Occipital lobe (tissue), 2 donors: ENCODE measurements around the gene TRIM29. TPM values are rescaled to one million over a fixed set of nuclear protein-coding genes. Genes with fewer than 3 reads are reported as not detected.
A peak's percentile ranks its signal among the peaks of the same experiment; 100 is the strongest.

Experiments used
- DNase-seq: peaks from one replicate; lab custom pipeline; 2025; lab: John Stamatoyannopoulos, UW
- total RNA-seq: library from RNA; depleted of rRNA; stranded (reverse); fragments of >200 nt; gene quantifications from one replicate; pipeline ENCODE4 v1.2.3, GENCODE V29; 2014

Gene TRIM29
- total RNA-seq, 1 donor from 2014 or later = 0.47 TPM

DNA sequence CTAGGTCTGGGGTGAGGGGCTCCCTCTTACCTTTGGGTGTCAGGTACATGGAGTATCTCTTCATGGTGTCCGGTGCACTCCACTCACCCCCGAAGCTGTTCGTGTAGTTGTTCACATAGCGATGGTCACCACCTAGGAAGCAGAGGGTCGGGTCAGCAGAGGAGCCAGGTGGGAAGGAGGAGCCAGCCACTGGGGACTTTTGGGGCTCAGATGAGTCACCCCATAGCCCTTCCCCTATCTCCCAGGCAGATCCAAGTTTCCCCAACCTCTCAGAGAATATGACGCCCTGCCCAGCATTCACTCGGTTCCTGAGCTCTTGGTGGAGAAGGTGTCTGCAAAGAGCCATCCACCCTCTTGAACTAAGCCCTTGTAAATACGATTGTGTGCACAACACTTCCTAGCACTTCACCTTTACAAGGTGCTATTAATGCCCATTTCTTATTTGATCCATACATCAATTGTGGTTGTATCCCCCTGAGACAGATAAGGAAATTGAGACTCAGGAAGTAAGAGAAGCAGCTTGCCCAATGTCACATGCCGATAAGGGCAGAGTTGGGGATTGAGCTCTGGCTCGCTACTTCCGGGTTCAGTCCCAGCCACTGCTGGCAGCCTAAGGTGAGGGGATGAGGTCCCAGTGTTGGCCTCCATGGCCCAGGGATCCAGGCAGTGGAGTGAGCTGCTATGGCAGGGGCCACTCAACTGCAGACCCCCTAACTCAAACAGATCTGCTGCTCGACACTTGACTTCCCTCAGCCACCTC, 14.8 kb downstream of the TRIM29 start:
- no peak for DNase-seq

DNA sequence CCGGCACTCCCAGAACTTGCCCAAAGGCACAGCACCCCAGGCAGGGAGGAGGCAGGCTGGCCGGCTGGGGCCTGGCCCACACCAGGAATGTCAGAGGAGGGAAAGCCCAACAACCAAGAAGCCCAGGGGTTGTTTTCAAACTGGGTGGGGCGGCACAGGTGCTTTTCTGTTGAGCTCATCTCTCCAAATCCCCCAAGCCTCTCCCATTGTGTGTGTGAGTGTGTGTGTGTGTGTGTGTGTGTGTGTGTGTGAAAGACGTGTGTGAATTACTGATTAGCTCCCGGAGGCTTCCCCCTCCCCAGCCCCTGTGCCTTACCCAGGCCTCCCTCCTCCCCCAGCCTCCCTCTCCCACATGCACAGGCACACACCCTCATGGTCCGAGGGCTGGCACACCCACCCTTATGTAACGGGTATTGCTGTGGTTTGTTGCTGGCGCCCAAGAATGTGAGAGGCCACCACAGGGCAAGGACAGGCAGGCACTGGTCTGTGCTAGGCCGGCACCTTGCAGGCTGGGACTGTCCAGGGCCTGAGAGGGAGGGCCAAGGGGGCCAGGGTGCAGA, 15.9 kb downstream of the TRIM29 start:
- DNase-seq = no peak

DNA sequence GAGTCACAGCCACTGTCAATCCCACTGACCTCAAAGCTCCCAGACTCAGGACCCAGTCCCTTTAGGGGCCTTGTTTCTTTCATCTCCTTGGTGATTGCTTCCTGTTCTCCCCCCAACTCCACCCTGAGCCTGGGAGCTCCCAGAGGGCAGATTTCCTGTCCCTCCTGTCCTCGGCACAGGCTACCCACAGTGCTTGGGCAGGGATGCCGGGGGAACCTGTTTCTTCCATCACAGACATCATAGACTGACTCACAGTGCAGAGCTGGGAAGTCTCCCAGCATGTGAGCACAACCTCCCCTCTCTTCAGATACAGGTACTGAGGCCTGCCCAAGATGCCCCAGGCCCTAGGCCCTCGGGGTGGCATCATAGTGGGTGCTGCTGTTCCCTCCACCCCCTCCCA, 16.6 kb downstream of the TRIM29 start:
- DNase-seq = no peak

DNA sequence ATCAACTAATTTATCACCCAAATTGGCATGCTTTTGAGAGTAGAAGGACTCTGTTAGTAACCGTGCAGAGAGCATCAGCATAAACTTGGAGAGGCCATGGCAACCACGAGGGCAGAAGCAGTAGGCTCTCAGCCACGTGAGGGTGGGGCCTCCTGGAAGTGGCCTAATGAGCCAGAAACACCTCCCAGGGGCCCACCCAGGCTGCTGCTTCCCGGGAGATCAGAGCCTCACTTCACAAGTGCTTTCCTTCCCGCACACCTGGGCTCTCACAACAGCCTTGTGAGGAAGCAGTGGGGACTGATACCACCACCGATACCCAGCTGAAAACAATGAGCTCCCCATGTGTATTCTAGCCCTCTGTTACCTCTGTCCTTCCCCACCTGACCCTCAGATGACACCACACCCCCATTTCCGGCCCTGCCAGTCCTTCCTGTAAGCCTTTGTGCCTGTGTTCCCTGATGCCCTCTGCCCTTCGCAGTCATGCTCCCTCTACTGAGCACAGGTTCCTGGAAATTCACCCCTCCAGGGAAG, 17.0 kb downstream of the TRIM29 start:
- no peak for DNase-seq

DNA sequence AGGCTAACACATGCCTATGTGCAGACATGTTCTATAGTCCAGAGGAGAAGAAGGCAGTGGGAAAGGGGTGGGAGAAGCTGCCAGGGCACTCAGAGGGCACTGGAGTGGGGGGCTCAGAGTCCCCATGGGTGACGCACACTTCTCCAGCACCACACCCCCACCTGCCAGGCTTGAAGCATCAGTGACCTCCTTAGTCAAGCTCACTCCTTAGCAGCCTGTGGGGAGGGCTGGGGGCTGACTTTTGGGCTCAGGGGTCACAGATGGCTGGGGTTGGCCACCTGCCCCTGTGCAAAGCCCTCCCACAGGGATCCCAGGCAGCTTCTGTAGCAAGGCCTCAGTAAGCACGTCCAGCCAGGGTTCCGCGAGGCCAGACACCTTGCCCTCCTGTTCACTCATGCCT, 18.8 kb downstream of the TRIM29 start:
- DNase-seq = no peak

DNA sequence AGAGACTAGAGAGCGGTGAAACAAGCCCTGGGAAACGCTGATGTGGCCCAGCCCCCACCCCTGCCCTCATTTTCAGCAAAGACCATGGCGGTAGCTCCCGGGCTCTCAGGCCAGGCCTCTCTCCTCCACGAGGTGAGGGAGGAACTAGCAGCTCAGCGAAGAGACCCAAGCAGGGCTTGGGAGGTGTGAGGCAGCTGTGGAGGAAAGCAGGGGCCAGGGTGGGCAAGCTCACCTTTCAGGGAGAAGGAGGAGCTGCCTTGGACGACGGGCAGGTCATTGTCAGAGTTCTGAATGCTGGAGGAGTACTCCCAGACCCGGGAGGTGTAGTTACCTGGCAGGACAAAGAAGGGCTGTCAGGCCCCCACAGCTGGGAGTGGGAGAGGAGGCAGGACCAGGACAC, 19.9 kb downstream of the TRIM29 start:
- no peak for DNase-seq

DNA sequence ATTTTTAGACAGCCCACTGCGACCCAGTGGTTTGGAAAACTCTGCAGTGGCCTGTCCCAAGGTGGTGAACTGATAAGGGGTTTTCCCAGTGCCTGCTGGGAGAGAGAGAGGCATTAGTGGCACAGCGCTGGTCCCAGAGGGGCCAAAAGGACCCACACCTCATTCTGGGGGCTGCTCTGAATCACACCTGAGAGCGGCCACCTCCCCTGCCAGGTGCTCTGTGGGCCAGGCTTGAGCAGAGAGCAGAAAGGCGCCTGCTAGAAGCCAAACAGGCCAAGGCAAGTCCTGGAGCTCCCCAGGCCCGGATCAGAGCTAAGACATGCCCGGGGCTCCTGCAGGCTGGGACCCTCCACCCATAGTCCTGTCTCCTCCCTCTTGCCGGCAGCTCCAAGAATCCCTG, 20.9 kb downstream of the TRIM29 start:
- DNase-seq = no peak

DNA sequence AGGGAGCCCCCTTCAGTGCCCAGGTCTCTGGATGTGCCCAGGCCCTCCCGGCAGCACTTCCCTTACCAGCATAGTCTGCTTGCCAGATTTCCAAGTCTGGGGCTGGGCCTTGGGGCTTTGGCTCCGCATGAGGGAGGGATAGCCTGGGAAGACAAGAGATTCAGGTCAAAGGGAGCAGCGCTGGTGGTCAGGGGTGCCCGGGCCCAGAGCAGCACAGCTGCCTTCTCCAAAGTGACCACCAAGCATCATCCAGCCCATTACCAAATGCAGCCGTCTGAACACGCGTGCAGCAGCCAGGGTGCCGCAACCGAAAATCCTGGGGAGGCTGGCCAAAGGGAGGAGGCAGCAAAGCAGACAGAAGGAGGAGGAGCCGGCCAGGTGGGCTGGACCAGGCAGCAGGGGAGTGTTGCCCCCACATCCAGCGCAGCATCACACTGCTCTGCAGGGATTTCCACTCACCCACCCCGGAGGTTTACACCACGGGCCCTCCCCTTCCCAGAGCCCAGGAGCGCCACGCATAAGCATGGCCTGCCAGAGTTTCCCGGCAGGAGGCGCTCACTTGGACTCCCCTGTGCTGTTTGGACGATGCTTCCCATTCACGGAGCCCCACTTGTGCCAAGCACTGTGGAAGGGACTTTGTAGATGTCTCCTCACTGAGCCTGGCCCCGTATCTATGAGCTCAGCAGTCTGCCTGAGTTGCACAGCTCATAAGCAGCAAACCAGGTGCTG, 22.5 kb downstream of the TRIM29 start:
- no peak for DNase-seq

DNA sequence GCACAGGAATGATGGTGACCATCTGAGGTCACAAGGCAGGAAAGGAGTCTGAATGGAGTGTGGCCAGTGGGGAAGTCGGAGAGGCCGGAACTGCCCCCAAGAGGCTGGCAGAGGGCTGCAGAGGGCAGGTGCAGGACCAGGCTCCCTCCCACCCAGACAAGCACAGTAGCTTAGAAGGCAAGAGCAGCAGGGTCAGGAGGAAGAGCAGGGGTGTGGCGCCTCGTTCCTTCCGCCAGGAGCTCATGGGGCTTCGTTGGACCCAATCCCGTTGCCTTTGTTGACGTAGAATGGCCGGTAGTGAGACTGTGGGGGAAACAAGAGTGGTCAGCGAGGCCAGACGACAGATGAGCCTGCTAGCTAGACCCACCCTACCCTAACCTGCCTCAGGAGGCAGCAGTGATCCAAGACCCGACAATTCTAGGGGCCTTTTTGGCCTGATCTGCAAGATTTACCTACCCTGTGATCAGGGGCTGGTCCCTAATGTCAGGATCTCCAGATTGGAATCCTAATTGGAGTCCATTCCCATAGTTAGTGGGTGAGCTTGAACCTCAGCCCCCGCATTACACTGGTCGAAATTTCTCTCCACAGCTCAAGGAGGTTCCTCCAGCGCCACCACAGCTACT, 25.6 kb downstream of the TRIM29 start:
- DNase-seq = no peak

DNA sequence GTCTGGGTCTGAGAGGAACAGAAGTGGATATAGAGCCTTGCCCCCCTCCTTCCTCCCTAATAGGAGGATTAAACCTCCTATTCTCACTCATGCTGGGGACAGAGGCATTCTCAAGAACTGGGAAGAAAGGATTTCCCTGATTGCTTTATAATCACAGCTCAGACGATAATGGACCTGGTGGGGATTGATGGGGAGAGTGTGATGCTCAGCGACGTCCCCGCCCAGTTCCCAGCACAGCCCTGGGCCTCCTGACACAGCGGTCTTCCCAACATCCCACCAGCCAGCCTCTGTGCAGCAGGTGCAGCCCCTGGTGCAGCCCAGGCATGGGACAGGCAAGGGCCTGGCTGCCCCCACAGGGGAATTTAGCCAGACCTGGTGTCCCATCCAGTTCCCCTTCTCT, 28.4 kb downstream of the TRIM29 start:
- DNase-seq = no peak

DNA sequence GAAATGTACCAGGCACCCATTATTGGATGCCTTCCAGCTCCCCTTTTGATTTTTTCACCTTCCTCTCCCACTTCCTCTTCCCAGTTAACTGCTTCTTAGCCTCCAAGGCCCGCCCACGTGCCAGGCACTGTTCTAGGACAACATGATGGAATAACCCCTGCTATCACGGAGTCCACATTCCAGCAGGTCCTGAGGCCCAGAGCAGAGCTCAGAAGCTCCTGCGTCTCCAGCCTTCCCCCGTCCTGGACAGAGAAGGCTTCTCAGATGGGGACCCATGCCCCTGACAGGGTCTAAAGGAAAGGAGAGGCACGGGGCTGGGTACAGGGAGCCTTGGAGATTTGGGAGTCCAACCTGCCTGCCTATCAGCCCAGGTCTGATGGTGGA, 29.1 kb downstream of the TRIM29 start:
- DNase-seq = no peak

DNA sequence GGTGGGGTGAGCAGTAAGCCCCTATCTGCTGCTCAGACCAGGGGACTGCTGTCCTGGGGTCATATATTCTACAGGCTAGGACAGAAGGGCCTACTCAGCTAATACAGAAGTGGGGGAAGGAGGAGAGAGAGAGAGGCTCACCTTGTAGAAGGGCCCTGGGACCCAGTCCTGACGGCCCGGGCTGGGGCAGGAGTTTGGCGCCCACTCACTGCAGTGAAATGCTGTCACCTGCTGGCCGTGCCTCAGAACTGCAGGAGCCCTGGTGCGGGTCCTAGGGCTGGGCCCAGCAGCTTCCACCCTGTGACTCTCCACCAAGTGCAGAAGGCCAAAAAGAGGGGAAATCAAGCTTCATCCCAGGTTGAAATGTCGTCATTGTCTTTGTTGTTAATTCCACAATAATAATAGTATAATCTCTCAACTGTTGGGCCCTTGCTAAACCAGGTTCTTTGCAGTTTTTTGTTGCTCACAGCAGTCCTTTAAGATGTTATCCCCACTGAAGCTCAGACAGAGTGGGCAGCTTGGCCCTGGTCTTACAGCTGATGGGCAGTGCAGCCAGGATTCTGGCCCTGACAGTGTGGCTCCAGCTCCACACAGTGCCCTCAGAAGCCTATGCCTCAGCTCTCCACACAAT, 29.6 kb downstream of the TRIM29 start:
- peak; percentile 43 for DNase-seq

DNA sequence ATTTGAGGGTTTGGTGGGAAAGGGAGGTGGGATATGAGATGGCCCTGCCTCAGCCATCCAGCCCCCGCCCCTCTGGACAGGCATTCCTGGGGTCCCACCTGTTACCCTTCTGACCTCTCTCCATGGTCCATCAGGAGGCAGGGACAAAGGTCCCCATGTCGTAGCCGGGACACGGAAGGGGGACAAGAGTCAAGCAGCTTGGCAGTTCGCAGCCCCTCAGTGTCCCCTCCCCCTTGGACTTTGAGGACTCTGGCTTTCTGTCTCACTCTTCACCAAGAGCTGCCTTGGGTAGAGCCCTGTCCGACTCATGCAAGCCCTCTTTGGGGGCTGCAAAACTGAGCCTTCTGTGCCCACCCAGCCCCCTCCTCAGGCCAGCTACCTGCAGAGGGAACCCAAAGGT, 30.2 kb downstream of the TRIM29 start:
- DNase-seq = no peak

DNA sequence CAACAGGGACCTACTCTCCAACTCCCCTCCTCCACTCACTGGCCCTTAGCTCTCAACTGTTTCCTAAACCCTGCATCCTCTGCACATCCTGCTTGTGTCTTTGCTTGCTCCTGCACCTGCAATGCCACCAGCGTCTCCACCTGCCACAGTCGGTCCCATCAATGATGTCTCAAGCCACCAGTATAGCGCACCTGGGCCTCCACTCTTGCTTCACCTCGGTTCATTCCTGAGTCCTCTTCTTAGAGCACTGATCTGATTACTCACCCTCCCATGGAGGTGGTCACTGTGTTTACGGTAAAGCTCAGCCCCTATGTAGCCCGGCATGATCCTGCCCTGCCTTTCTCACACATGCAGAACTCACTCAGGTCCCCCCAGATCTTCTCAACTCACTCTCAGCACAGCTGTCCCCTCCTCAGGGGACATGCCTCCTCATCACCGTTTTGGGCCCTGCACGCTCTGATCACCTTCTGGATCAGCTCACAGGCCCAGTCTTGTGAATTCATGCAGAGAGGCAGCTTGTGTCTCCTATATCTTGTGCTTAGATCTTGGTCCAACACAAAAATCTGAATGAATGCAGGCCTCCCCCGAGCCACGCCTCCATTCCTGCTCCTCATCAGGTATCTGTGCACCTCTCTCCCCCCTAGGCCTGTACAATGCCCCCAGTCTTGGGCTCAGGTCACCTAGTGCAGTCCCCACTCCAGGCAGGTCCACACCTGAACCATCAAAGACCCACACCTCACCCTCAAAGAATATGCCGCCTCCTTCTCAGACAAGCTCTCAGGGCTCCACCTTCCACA, 31.4 kb downstream of the TRIM29 start:
- DNase-seq = no peak

DNA sequence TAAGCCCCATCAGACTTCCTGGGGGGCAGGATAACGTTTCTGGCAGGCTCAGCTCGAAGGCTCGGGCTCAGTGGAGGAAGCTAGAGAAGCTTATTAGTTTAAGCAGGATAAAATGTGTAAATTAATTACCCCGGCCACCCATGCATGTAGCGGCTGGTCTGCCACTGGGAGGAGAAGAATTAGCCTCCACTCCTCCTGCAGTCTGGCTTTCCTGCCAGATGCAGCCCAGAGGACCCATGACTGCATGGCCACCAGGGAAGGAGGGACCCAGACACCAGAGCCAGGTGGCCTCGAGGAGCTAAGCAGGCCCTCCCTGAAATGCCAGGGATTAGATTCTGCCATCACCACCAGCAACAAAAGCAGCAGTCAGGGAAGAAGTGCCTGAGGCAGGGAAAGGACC, 32.3 kb downstream of the TRIM29 start:
- no peak for DNase-seq

DNA sequence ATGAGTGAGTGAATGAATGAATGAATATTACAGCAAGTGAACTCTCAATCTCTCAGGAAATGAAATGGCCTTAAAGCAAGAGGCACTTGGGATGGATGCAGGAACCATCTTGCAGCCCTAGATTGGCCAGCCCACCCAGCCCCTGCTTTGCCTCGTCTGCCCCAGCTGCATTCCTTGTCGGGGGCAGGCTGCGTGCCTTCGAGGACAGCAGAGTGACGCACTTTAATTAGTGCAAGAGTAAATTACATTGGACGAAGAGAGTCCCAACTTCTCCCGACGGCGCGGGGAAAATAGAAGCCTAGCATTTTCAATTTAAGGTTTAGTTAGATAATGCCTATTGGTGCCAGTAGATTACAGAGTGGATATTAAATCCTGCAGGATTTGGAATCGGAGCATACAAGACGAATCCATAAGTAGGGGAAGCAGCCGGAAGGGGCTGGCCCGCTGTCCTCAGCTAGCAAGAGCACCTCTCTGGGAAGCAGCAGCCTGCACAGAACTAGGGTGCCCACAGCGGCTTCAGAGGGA, 33.8 kb downstream of the TRIM29 start:
- no peak for DNase-seq

DNA sequence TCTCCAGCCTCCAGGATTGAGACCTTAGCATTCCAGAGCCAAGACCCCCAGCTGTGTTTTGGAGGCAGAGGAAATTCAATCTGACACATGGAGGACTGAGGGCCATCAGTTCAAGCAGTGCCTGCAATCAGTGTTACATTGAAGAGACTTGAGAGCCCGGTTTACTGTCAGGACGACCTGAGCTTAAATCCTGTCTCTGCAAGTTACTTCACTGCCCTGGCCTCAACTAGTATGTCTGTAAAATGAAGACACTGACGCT, 35.1 kb downstream of the TRIM29 start:
- no peak for DNase-seq

DNA sequence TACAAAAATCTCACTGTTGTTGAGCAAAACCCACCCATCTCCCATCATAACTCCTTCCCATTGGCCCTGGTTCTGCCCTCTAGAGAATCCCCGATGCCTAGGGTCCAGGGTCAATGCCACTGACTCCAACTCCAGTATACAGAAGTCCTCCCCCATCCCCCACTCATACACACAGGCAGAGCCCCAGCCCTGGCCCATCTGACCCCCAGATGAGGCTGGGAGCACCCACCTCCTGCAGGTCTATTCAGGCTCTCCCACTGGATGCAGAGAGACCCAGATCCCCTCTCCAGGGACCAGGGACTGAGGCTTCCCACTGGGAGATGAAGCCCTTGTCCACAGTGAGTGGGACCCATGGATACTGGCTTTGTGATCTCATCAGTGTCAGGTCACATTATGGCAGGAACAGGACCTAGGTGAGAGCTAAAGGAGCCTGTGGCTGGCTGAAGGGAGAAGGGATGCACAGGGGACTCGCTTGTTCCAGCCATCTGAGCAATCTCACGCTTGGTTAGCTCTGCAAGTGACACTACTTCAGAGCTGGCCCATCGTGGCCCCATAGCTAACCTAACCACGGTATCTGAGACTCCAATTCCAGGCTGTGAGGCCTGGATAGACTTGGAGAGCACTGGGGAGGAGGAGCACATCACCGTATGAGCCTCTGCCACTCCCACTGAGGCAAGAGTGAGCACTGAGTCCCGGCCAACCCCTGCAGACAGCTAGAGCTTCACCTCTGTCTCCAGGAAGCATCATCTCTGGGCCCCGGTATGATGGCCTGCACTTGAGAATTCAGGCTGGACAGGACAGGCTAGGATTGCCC, 35.7 kb downstream of the TRIM29 start:
- DNase-seq = no peak

DNA sequence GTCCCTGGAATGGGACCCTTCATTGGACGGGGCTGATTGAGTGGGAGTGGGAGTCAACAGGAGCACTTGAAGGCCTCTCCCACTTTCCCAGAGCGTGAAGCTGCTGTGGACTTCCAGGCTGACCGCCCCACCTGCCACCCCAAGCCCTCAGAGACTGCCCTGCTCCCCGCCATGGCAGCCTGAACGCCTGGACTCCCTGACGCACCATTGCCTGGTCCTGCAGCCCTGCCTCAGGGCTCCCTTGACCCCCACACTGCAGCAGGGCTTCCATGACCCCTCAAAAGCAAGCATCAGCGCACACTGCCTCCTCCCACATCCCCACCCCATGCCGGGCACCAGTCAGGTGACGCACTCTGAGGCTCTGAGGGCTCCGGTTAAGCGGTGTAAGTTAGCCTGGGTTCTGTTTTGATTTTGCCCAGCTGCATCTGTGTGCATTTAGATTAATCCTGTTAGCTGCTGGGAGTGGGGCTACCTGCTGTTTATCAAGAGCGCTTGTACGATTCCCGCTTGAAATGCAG, 39.4 kb downstream of the TRIM29 start:
- no peak for DNase-seq
